Loucy (cell line): ENCODE results near the gene PLG.

Experiments
- EZH2phosphoT487 ChIP-seq: fragments of 200-600 bp; IDR thresholded peaks from 2 replicates; pipeline ENCODE4 v1.6.1; 2018; ENCODE audit warnings: antibody characterized with exemption, mild to moderate bottlenecking, moderate library complexity, borderline replicate concordance
- TF ChIP-seq, protein P1 (sequence below): fragments of 200-600 bp; sonication (generic); conservative IDR thresholded peaks from 2 replicates; pipeline ENCODE4 v1.5.1; 2014; ENCODE audit warnings: mild to moderate bottlenecking, antibody characterized with exemption, low read length

DNA sequence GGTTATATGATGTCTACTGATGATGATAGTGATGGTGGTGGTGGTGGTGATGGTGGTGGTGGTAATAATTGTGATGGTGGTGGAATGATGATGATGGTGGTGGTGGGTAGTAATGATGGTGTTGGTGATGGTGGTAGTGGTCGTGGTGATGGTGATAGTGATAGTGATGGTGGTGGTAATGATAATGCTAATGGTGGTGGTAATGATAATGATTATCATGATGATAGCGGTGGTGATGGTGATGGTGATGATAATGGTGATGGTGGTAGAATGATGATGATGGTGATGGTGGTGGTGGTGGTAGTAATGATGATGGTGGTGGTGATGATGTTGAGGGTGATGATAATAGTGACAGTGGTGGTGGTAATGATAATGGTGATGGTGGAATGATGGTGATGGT lies 33.5 kb upstream of the PLG start:
- TF ChIP-seq, protein P1, sequence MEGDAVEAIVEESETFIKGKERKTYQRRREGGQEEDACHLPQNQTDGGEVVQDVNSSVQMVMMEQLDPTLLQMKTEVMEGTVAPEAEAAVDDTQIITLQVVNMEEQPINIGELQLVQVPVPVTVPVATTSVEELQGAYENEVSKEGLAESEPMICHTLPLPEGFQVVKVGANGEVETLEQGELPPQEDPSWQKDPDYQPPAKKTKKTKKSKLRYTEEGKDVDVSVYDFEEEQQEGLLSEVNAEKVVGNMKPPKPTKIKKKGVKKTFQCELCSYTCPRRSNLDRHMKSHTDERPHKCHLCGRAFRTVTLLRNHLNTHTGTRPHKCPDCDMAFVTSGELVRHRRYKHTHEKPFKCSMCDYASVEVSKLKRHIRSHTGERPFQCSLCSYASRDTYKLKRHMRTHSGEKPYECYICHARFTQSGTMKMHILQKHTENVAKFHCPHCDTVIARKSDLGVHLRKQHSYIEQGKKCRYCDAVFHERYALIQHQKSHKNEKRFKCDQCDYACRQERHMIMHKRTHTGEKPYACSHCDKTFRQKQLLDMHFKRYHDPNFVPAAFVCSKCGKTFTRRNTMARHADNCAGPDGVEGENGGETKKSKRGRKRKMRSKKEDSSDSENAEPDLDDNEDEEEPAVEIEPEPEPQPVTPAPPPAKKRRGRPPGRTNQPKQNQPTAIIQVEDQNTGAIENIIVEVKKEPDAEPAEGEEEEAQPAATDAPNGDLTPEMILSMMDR = no peak
- TF ChIP-seq EZH2phosphoT487 = no peak
